IgD-negative memory B cell (primary cell): ENCODE results near the gene NR6A1. TPM values are rescaled to one million over a fixed set of nuclear protein-coding genes. Genes with fewer than 3 reads are reported as not detected.

Experiments used
- H3K27ac Mint-ChIP-seq, 3 donors: one replicate each; pipeline ENCODE4 v1.8.0; 2020 to 2022; ENCODE audit warnings: mild to moderate bottlenecking in 3 of 3, mixed read lengths in 3 of 3, moderate library complexity in 1 of 3
- H3K27me3 Mint-ChIP-seq: one replicate; pipeline ENCODE4 v1.8.0; 2021; ENCODE audit warnings: mixed read lengths
- H3K36me3 Mint-ChIP-seq: one replicate; pipeline ENCODE4 v1.8.0; 2020; ENCODE audit warnings: mild to moderate bottlenecking, mixed read lengths
- H3K4me1 Mint-ChIP-seq, 3 donors: one replicate each; pipeline ENCODE4 v1.8.0; 2020 to 2022; ENCODE audit warnings: mixed read lengths in 3 of 3, mild to moderate bottlenecking in 1 of 3
- H3K4me3 Mint-ChIP-seq, 4 donors: one replicate each; pipeline ENCODE4 v1.8.0; 2020 to 2022; ENCODE audit warnings: mild to moderate bottlenecking in 4 of 4, mixed read lengths in 4 of 4, moderate library complexity in 3 of 4
- H3K9me3 Mint-ChIP-seq, 3 donors: one replicate each; pipeline ENCODE4 v1.8.0; 2020 to 2021; ENCODE audit warnings: mixed read lengths in 3 of 3, mild to moderate bottlenecking in 1 of 3
- polyA plus RNA-seq: library from polyadenylated mRNA; unstranded; fragments of 300-500 nt; fragmentation: Illumina TruSeq; gene quantifications from one replicate; pipeline ENCODE4 v1.2.3, GENCODE V29; 2021

Gene NR6A1
- polyA plus RNA-seq, 1 donor from 2014 or later: 0.03 TPM

GRCh38 chr9:124505006-124505900 is 265.9 kb downstream of the NR6A1 start:
- Mint-ChIP-seq H3K4me1 (peaks cover 0 to 4% (median 3%) of the 10 kb centered on the region in 3 donors), H3K27ac (no peak overlapping the region), H3K36me3 (peaks cover 2% of the 10 kb centered on the region), H3K9me3 (no peaks in the 10 kb centered on the region), H3K4me3 (peak overlapping the region in 3 of 4 donors; percentile 5 to 51 (median 41)), H3K27me3 (peaks cover 28% of the 10 kb centered on the region)

- H3K4me3 Mint-ChIP-seq: no peak overlapping the region
- no peak overlapping the region for H3K27ac Mint-ChIP-seq
- peaks cover 2% of the 10 kb centered on the region for H3K36me3 Mint-ChIP-seq
- no peaks in the 10 kb centered on the region for H3K9me3 Mint-ChIP-seq
- peaks cover 0 to 4% (median 3%) of the 10 kb centered on the region in 3 donors for H3K4me1 Mint-ChIP-seq
- H3K27me3 Mint-ChIP-seq: peaks cover 29% of the 10 kb centered on the region
Measured at GRCh38 chr9:124504530-124505005, 266.5 kb downstream of the NR6A1 start.

GRCh38 chr9:124503713-124504529 is 267.2 kb downstream of the NR6A1 start:
- peaks cover 30% of the 10 kb centered on the region for H3K27me3 Mint-ChIP-seq
- peak overlapping the region in 1 of 3 donors; percentile 77 for H3K27ac Mint-ChIP-seq
- peak overlapping the region in 3 of 4 donors; percentile 47 to 88 (median 74) for H3K4me3 Mint-ChIP-seq
- no peaks in the 10 kb centered on the region for H3K9me3 Mint-ChIP-seq
- H3K36me3 Mint-ChIP-seq: peaks cover 2% of the 10 kb centered on the region
- peaks cover 0 to 4% (median 3%) of the 10 kb centered on the region in 3 donors for H3K4me1 Mint-ChIP-seq

GRCh38 chr9:124502711-124503702 is 268.1 kb downstream of the NR6A1 start:
- H3K9me3 Mint-ChIP-seq: no peaks in the 10 kb centered on the region
- H3K4me1 Mint-ChIP-seq: peaks cover 0 to 4% (median 3%) of the 10 kb centered on the region in 3 donors
- no peak overlapping the region for H3K27ac Mint-ChIP-seq
- no peak overlapping the region for H3K4me3 Mint-ChIP-seq
- H3K36me3 Mint-ChIP-seq: peaks cover 2% of the 10 kb centered on the region
- H3K27me3 Mint-ChIP-seq: peaks cover 30% of the 10 kb centered on the region

GRCh38 chr9:124501771-124502320 is 269.3 kb downstream of the NR6A1 start:
- H3K27me3 Mint-ChIP-seq: peaks cover 30% of the 10 kb centered on the region

GRCh38 chr9:124500796-124501611 is 270.1 kb downstream of the NR6A1 start:
- Mint-ChIP-seq H3K4me1 (peaks cover 0 to 5% (median 4%) of the 10 kb centered on the region in 3 donors), H3K9me3 (no peaks in the 10 kb centered on the region), H3K36me3 (peaks cover 2% of the 10 kb centered on the region), H3K27me3 (peaks cover 28% of the 10 kb centered on the region), H3K4me3 (peak overlapping the region in 1 of 4 donors; percentile 3), H3K27ac (no peak overlapping the region)

More at GRCh38 chr9:124501771-124502320, 269.3 kb downstream of the NR6A1 start:
- H3K4me1 Mint-ChIP-seq: peaks cover 0 to 4% (median 3%) of the 10 kb centered on the region in 3 donors
- H3K36me3 Mint-ChIP-seq: peaks cover 2% of the 10 kb centered on the region
- H3K4me3 Mint-ChIP-seq: peak overlapping the region in 1 of 4 donors; percentile 41
- no peak overlapping the region for H3K27ac Mint-ChIP-seq
- no peaks in the 10 kb centered on the region for H3K9me3 Mint-ChIP-seq

- peaks cover 0 to 8% (median 7%) of the 10 kb centered on the region in 3 donors for H3K4me1 Mint-ChIP-seq
- H3K4me3 Mint-ChIP-seq: no peak overlapping the region
- no peaks in the 10 kb centered on the region for H3K9me3 Mint-ChIP-seq
- peaks cover 2% of the 10 kb centered on the region for H3K36me3 Mint-ChIP-seq
- H3K27ac Mint-ChIP-seq: no peak overlapping the region
- peaks cover 29% of the 10 kb centered on the region for H3K27me3 Mint-ChIP-seq
Measured at GRCh38 chr9:124500028-124500795, 270.9 kb downstream of the NR6A1 start.

GRCh38 chr9:124499216-124499615 is 271.9 kb downstream of the NR6A1 start:
- Mint-ChIP-seq H3K36me3 (peaks cover 2% of the 10 kb centered on the region), H3K27me3 (peaks cover 27% of the 10 kb centered on the region), H3K9me3 (no peaks in the 10 kb centered on the region), H3K4me1 (peaks cover 0 to 8% (median 8%) of the 10 kb centered on the region in 3 donors), H3K4me3 (no peak overlapping the region), H3K27ac (no peak overlapping the region)

- peaks cover 0 to 6% (median 5%) of the 10 kb centered on the region in 3 donors for H3K4me1 Mint-ChIP-seq
- no peak overlapping the region for H3K4me3 Mint-ChIP-seq
- no peaks in the 10 kb centered on the region for H3K36me3 Mint-ChIP-seq
- no peak overlapping the region for H3K27ac Mint-ChIP-seq
- H3K9me3 Mint-ChIP-seq: no peaks in the 10 kb centered on the region
- peaks cover 22% of the 10 kb centered on the region for H3K27me3 Mint-ChIP-seq
Measured at GRCh38 chr9:124498499-124499146, 272.5 kb downstream of the NR6A1 start.

GRCh38 chr9:124498040-124498439 is 273.1 kb downstream of the NR6A1 start:
- H3K27ac Mint-ChIP-seq: no peak overlapping the region
- no peak overlapping the region for H3K4me3 Mint-ChIP-seq
- no peaks in the 10 kb centered on the region for H3K36me3 Mint-ChIP-seq
- peaks cover 20% of the 10 kb centered on the region for H3K27me3 Mint-ChIP-seq
- no peaks in the 10 kb centered on the region for H3K9me3 Mint-ChIP-seq
- peaks cover 0 to 6% (median 5%) of the 10 kb centered on the region in 3 donors for H3K4me1 Mint-ChIP-seq

- peak overlapping the region in 1 of 4 donors; percentile 27 for H3K4me3 Mint-ChIP-seq
- H3K4me1 Mint-ChIP-seq: peaks cover 0 to 6% (median 5%) of the 10 kb centered on the region in 3 donors
- H3K9me3 Mint-ChIP-seq: no peaks in the 10 kb centered on the region
- no peak overlapping the region for H3K27ac Mint-ChIP-seq
- H3K27me3 Mint-ChIP-seq: peaks cover 19% of the 10 kb centered on the region
- H3K36me3 Mint-ChIP-seq: no peaks in the 10 kb centered on the region
Measured at GRCh38 chr9:124497441-124497840, 273.7 kb downstream of the NR6A1 start.

GRCh38 chr9:124496463-124496862 is 274.6 kb downstream of the NR6A1 start:
- H3K36me3 Mint-ChIP-seq: no peaks in the 10 kb centered on the region
- no peaks in the 10 kb centered on the region for H3K9me3 Mint-ChIP-seq
- peak overlapping the region in 1 of 3 donors; percentile 51 for H3K27ac Mint-ChIP-seq
- peaks cover 14% of the 10 kb centered on the region for H3K27me3 Mint-ChIP-seq
- no peak overlapping the region for H3K4me3 Mint-ChIP-seq
- H3K4me1 Mint-ChIP-seq: peaks cover 0 to 6% (median 5%) of the 10 kb centered on the region in 3 donors
